Spleen (tissue), 11 donors: ENCODE data around the gene RASAL3. TPM values are rescaled to one million over a fixed set of nuclear protein-coding genes. Genes with fewer than 3 reads are reported as not detected.

Source experiments
- DNase-seq: peaks from one replicate; pipeline ENCODE4 v3.0.0-alpha.2; 2020
- H3K27ac ChIP-seq, 8 donors: fragments of 200-600 bp; sonication (generic) in 7 of 8; 1 replicate in 4 of 8; 2 replicates in 4 of 8; pipeline versions ENCODE4 v1.5.0 to v1.8.0; 2016 to 2021; ENCODE audit warnings: inconsistent platforms in 4 of 8, mild to moderate bottlenecking in 4 of 8, moderate library complexity in 1 of 8
- H3K27me3 ChIP-seq, 7 donors: fragments of 200-600 bp; sonication (generic) in 6 of 7; replicated peaks in 1 of 7; 1 replicate in 4 of 7; 2 replicates in 3 of 7; pipeline versions ENCODE4 v1.5.0 to v1.8.0; 2016 to 2021; ENCODE audit warnings: inconsistent platforms in 3 of 7, mild to moderate bottlenecking in 1 of 7
- H3K36me3 ChIP-seq, 6 donors: fragments of 200-600 bp; sonication (generic) in 5 of 6; 1 replicate in 4 of 6; 2 replicates in 2 of 6; pipeline versions ENCODE4 v1.5.0 to v1.8.0; 2016 to 2021; ENCODE audit warnings: inconsistent platforms in 2 of 6
- H3K4me1 ChIP-seq, 6 donors: fragments of 200-600 bp; sonication (generic) in 5 of 6; 1 replicate in 3 of 6; 2 replicates in 3 of 6; pipeline versions ENCODE4 v1.5.0 to v1.8.0; 2016 to 2021; ENCODE audit warnings: inconsistent platforms in 3 of 6
- H3K4me3 ChIP-seq, 8 donors: fragments of 200-600 bp; sonication (generic) in 7 of 8; 1 replicate in 4 of 8; 2 replicates in 4 of 8; pipeline versions ENCODE4 v1.5.0 to v1.8.0; 2016 to 2021; ENCODE audit warnings: inconsistent platforms in 4 of 8, mild to moderate bottlenecking in 4 of 8, moderate library complexity in 2 of 8
- H3K9me3 ChIP-seq, 8 donors: fragments of 200-600 bp; sonication (generic) in 7 of 8; 1 replicate in 4 of 8; 2 replicates in 4 of 8; pipeline versions ENCODE4 v1.5.0 to v1.8.0; 2016 to 2021; ENCODE audit warnings: inconsistent platforms in 4 of 8
- CTCF ChIP-seq, 11 experiments: fragments of 200-600 bp in 7 of 11; fragments of 450-650 bp in 4 of 11; sonication (generic) in 4 of 11; IDR thresholded peaks in 8 of 11; conservative IDR thresholded peaks in 3 of 11; 1 replicate in 7 of 11; 2 replicates in 4 of 11; pipeline versions ENCODE4 v1.4.0 to v1.8.0; 2016 to 2021; ENCODE audit warnings: antibody characterized with exemption in 11 of 11, inconsistent platforms in 4 of 11, mild to moderate bottlenecking in 1 of 11
- POLR2A ChIP-seq, 3 donors: fragments of 450-650 bp; IDR thresholded peaks; one replicate each; pipeline ENCODE4 v1.5.1; 2017; ENCODE audit warnings: antibody characterized with exemption in 3 of 3, mild to moderate bottlenecking in 1 of 3
- POLR2AphosphoS5 ChIP-seq, 3 donors: sonication (generic); formaldehyde crosslinking; IDR thresholded peaks; one replicate each; pipeline ENCODE4 v1.5.1; 2017; ENCODE audit warnings: antibody characterized with exemption in 3 of 3
- WGBS, 5 donors: extraction: QIAGEN DNeasy Blood & Tissue Kit in 3 of 5; methylation state at CpG; one replicate each; pipeline versions ENCODE4 v1.1.5 to v1.1.7; 2013 to 2018; 5-methylcytosine and 5-hydroxymethylcytosine counted together
- intact Hi-C: fragments of 100-400 bp; cut with DNase I; formaldehyde crosslinking; loops from one replicate; pipeline ENCODE4 v1.15.0; 2023; ENCODE audit warnings: low total_unique reads
- polyA plus RNA-seq, 3 donors: library from polyadenylated mRNA; stranded (reverse); fragments of 200-250 nt; gene quantifications; one replicate each; pipeline ENCODE4 v1.2.1, GENCODE V29; 2013
- total RNA-seq, 7 donors: library from RNA; depleted of rRNA in 3 of 7; stranded (reverse); fragments of >200 nt in 3 of 7; fragmentation: NEBNext Ultra II Directional in 4 of 7; extraction: Animal tissue kit (Norgen Biotek cat#: 25700) in 4 of 7; gene quantifications; one replicate each; pipeline versions ENCODE4 v1.1.0 to v1.2.1, GENCODE V29; 2016 to 2021
- donor health status: healthy with polysubstance abuse.
- donor health status: DM: no; HTN: no; CAD: no; lungs with moderate emphysema.
- donor health status: DM: no; HTN: no; CAD: no.
- donor health status: Bipolar disorder and iron deficiency.
- donor health status: healthy.
- donor health status: DM: no; HTN: no; CAD: no.
- donor health status: DM: yes; HTN: yes; CAD: no.

Gene RASAL3
- total and polyA plus RNA-seq, 10 donors: 31.7 to 79.1 (median 62.2) TPM

- H3K9me3 ChIP-seq: no peaks in the 10 kb centered on the region
- H3K4me1 ChIP-seq: peaks cover 0 to 55% (median 14%) of the 10 kb centered on the region in 6 donors
- H3K27me3 ChIP-seq: peaks cover 0 to 31% (median 11%) of the 10 kb centered on the region in 7 donors
- peak overlapping the region in 7 of 8 donors; percentile 2 to 63 (median 28) for H3K4me3 ChIP-seq
- intact Hi-C loops: no loop called here
- no peak for DNase-seq
- TF ChIP-seq POLR2A (IDR thresholded peaks at IDR 0.05) (no peak), CTCF (IDR thresholded peaks at IDR 0.05 in 8 of 11, conservative IDR thresholded peaks at IDR 0.05 in 3 of 11) (peak in 2 of 11 experiments; percentile 16 to 18), POLR2AphosphoS5 (IDR thresholded peaks at IDR 0.05) (peak in 1 of 3 donors; percentile 10)
- peak overlapping the region in 6 of 8 donors; percentile 2 to 93 (median 67) for H3K27ac ChIP-seq
- peaks cover 0 to 72% (median 58%) of the 10 kb centered on the region in 6 donors for H3K36me3 ChIP-seq
- 54 to 78% (median 58%) methylated on average over 4 to 44 of the region's 44 CpGs for WGBS, 5 donors
Measured at GRCh38 chr19:15453091-15453578, 11.2 kb downstream of the RASAL3 start.

- peak overlapping the region in 7 of 8 donors; percentile 2 to 63 (median 28) for H3K4me3 ChIP-seq
- intact Hi-C loops: no loop called here
Measured at GRCh38 chr19:15452111-15453047, 12.0 kb downstream of the RASAL3 start.

GRCh38 chr19:15450528-15450890 lies 13.8 kb downstream of the RASAL3 start:
- Histone ChIP-seq H3K4me1 (peaks cover 0 to 55% (median 12%) of the 10 kb centered on the region in 6 donors), H3K27ac (peak overlapping the region; percentile 60 to 93 (median 80)), H3K36me3 (peaks cover 0 to 71% (median 36%) of the 10 kb centered on the region in 6 donors), H3K9me3 (no peaks in the 10 kb centered on the region), H3K4me3 (peak overlapping the region in 2 of 8 donors; percentile 59 to 83), H3K27me3 (peaks cover 0 to 5% (median 0%) of the 10 kb centered on the region in 7 donors)
- TF ChIP-seq POLR2AphosphoS5 (IDR thresholded peaks at IDR 0.05) (no peak), CTCF (IDR thresholded peaks at IDR 0.05 in 8 of 11, conservative IDR thresholded peaks at IDR 0.05 in 3 of 11) (no peak), POLR2A (IDR thresholded peaks at IDR 0.05) (no peak)
- whole genome bisulfite sequencing, 5 donors: 88 to 100% (median 97%) methylated on average over 1 of the region's 1 CpG
- intact Hi-C loops: no loop called here
- DNase-seq: no peak

More at GRCh38 chr19:15452111-15453047, 12.0 kb downstream of the RASAL3 start:
- peak overlapping the region in 7 of 8 donors; percentile 20 to 93 (median 51) for H3K27ac ChIP-seq
- TF ChIP-seq POLR2AphosphoS5 (IDR thresholded peaks at IDR 0.05) (peak; percentile 62 to 84 (median 81)), POLR2A (IDR thresholded peaks at IDR 0.05) (no peak)
- no peaks in the 10 kb centered on the region for H3K9me3 ChIP-seq
- 58 to 84% (median 75%) methylated on average over 25 to 37 of the region's 37 CpGs for WGBS, 5 donors
- H3K27me3 ChIP-seq: peaks cover 0 to 24% (median 11%) of the 10 kb centered on the region in 7 donors
- H3K4me1 ChIP-seq: peaks cover 0 to 51% (median 14%) of the 10 kb centered on the region in 6 donors
- peak; percentile 86 for DNase-seq
- peaks cover 0 to 72% (median 50%) of the 10 kb centered on the region in 6 donors for H3K36me3 ChIP-seq

GRCh38 chr19:15449620-15450527 lies 14.5 kb downstream of the RASAL3 start, which contains the start of gene WIZ:
TSS of gene WIZ (minus strand) at chr19:15449956. CDS start at chr19:15448307, 1,649 bp downstream.
- no peaks in the 10 kb centered on the region for H3K9me3 ChIP-seq
- peak within 1 kb of the TSS; percentile 60 to 93 (median 80) for H3K27ac ChIP-seq
- TF ChIP-seq POLR2AphosphoS5 (IDR thresholded peaks at IDR 0.05): peak; percentile 71 to 83 (median 72)
- no peak for TF ChIP-seq CTCF (IDR thresholded peaks at IDR 0.05 in 8 of 11, conservative IDR thresholded peaks at IDR 0.05 in 3 of 11)
- no peak for TF ChIP-seq POLR2A (IDR thresholded peaks at IDR 0.05)
- peaks cover 0 to 71% (median 32%) of the 10 kb centered on the region in 6 donors for H3K36me3 ChIP-seq
- intact Hi-C loops: no loop called here
- WGBS, 5 donors: 5 to 10% (median 6%) methylated on average over 22 to 69 of the region's 77 CpGs
- peak; percentile 94 for DNase-seq
- H3K4me3 ChIP-seq: peak within 1 kb of the TSS; percentile 45 to 83 (median 58)
- H3K27me3 ChIP-seq: no peaks in the 10 kb centered on the region
- peaks cover 0 to 55% (median 12%) of the 10 kb centered on the region in 6 donors for H3K4me1 ChIP-seq
